Activated CD8-positive, alpha-beta memory T cell treated with anti-CD3 and anti-CD28 coated beads for 48 hours (primary cell): ENCODE data around the gene ATXN2.
"Not testable (repeated sequence)": the region's sequence is repeated elsewhere in the genome, so short reads cannot be mapped to it uniquely, and the experiment has no call there.

Experiments used
- DNase-seq, 3 experiments: peaks; one replicate each; pipeline ENCODE4 v3.0.0-alpha.2; 2020; ENCODE audit warnings: low read depth in 2 of 3, low spot score in 2 of 3

The ATXN2 gene

GRCh38 chr12:111405859-111406473, 193.1 kb downstream of the ATXN2 start, which contains the start of gene SH2B3:
Gene SH2B3, plus strand, starts transcription at chr12:111405923. Its CDS starts 12,223 bp downstream, at chr12:111418146.
- peak in 2 of 3 experiments; percentile 45 to 57 for DNase-seq

GRCh38 chr12:111405149-111405858, 193.8 kb downstream of the ATXN2 start:
- DNase-seq, result peak; percentile 99 to 100 (median 99)

- DNase-seq, result peak in 2 of 3 experiments; percentile 39 to 74
Observed at GRCh38 chr12:111404362-111405148, 194.6 kb downstream of the ATXN2 start.

DNA sequence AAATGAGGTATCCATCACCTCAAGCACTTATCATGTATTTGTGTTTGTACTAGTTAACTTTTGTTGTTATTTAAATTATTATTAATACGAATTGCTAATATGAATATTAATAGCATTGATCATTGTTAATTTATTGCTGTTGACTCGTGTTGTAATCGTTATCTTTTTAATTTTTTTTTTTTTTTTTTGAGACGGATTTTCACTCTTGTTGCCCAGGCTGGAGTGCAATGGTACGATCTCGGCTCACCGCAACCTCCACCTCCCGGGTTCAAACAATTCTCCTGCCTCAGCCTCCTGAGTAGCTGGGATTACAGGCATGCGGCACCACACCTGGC, 196.7 kb downstream of the ATXN2 start:
- not testable (repeated sequence) for DNase-seq
